BJ (cell line): ENCODE data around the gene USP30. TPM values are rescaled to one million over a fixed set of nuclear protein-coding genes. Genes with fewer than 3 reads are reported as not detected.

Experiments used
- CTCF ChIA-PET: fragments of 350-600 bp; formaldehyde crosslinking; extraction: SDS; loops from one replicate; lab custom pipeline; 2021; ENCODE audit warnings: antibody characterized with exemption, inconsistent platforms; lab: Yijun Ruan, JAX
- POLR2A ChIA-PET: fragments of 300-600 bp; sonication (Branson Sonifier 250); formaldehyde crosslinking; extraction: SDS; loops from one replicate; lab custom pipeline; 2021; ENCODE audit warnings: antibody characterized with exemption; lab: Charles Lee
- DNase-seq: peaks from one replicate; pipeline ENCODE4 v3.0.0-alpha.2; 2011; ENCODE audit warnings: low read depth
- H3K27me3 ChIP-seq: 2 replicates; pipeline ENCODE4 v1.6.0; 2011; ENCODE audit warnings: low read length; ENCODE audit not compliant: control insufficient read depth, insufficient read depth
- H3K36me3 ChIP-seq: 2 replicates; pipeline ENCODE4 v1.5.1; 2011; ENCODE audit warnings: low read length; ENCODE audit not compliant: control insufficient read depth, insufficient read depth
- H3K4me3 ChIP-seq: 2 replicates; pipeline ENCODE4 v1.5.1; 2011; ENCODE audit warnings: low read depth, mild to moderate bottlenecking, control low read depth, low read length
- CTCF ChIP-seq: IDR thresholded peaks from 2 replicates; pipeline ENCODE4 v1.5.1; 2011; ENCODE audit warnings: low read depth, mild to moderate bottlenecking, control low read depth, inconsistent platforms, low read length, moderate library complexity; ENCODE audit not compliant: insufficient read depth
- polyA plus RNA-seq: library from polyadenylated mRNA; depleted of rRNA; stranded (reverse); fragments of >200 nt; gene quantifications from 2 replicates; pipeline ENCODE4 v1.2.3, GENCODE V29; 2011

The USP30 gene
- polyA plus RNA-seq, 1 experiment = 16.7 TPM

GRCh38 chr12:109065154-109065852, 12.9 kb downstream of the USP30 start:
- Histone ChIP-seq H3K27me3 (no peaks in the 10 kb centered on the region), H3K36me3 (peaks cover 6% of the 10 kb centered on the region), H3K4me3 (no peak overlapping the region)
- ChIA-PET CTCF (interaction anchor here (1.2 kb wide), 1 partner anchor 115 kb away, joined by 3 read pairs; no protein-coding TSS in a partner anchor), POLR2A (no interaction called here)
- no peak for DNase-seq
- TF ChIP-seq CTCF = no peak

GRCh38 chr12:109065853-109066193, 13.4 kb downstream of the USP30 start:
- Histone ChIP-seq H3K36me3 (peaks cover 6% of the 10 kb centered on the region), H3K27me3 (no peaks in the 10 kb centered on the region), H3K4me3 (no peak overlapping the region)
- no peak for TF ChIP-seq CTCF
- no peak for DNase-seq
- ChIA-PET CTCF (no interaction called here), POLR2A (no interaction called here)

GRCh38 chr12:109069307-109070271, 17.2 kb downstream of the USP30 start:
- Histone ChIP-seq H3K36me3 (peaks cover 8% of the 10 kb centered on the region), H3K27me3 (no peaks in the 10 kb centered on the region), H3K4me3 (no peak overlapping the region)
- DNase-seq = no peak
- CTCF ChIA-PET = interaction anchor here (1.1 to 2.5 kb wide), 3 partner anchors 11 to 24 kb away, joined by 3 to 8 read pairs (median 5); partner anchors contain the start of gene ALKBH2
- POLR2A ChIA-PET = no interaction called here
- no peak for TF ChIP-seq CTCF

- TF ChIP-seq CTCF = no peak
- ChIA-PET POLR2A (no interaction called here), CTCF (no interaction called here)
- no peak overlapping the region for H3K4me3 ChIP-seq
- no peaks in the 10 kb centered on the region for H3K27me3 ChIP-seq
- H3K36me3 ChIP-seq = 0 out of 2 replicates have a peak, but pooled peaks cover 2% of the 10 kb centered on the region
- DNase-seq = no peak
These were observed 22.5 kb downstream of the USP30 start for GRCh38 chr12:109074866-109075265.

GRCh38 chr12:109082751-109083150, 30.4 kb downstream of the USP30 start:
- peaks cover 11% of the 10 kb centered on the region for H3K36me3 ChIP-seq
- no peak for TF ChIP-seq CTCF
- no peak overlapping the region for H3K4me3 ChIP-seq
- POLR2A ChIA-PET = no interaction called here
- no peak for DNase-seq
- CTCF ChIA-PET = interaction anchor here (2.1 kb wide), 1 partner anchor 10 kb away, joined by 7 read pairs; no protein-coding TSS in a partner anchor
- no peaks in the 10 kb centered on the region for H3K27me3 ChIP-seq
